Endothelial cell of umbilical vein (primary cell): ENCODE data around the gene SOHLH1. TPM values are rescaled to one million over a fixed set of nuclear protein-coding genes. Genes with fewer than 3 reads are reported as not detected.

Experiments used
- BruUV-seq: library from RNA; stranded (reverse); fragments of 400-500 nt; replicated peaks from 2 replicates; lab custom pipeline; 2021; lab: Mats Ljungman, UMichigan
- CTCF ChIA-PET: fragments of 300-600, 350-600 bp; sonication (Branson Sonifier 250); formaldehyde crosslinking; loops from one replicate; lab custom pipeline; 2021; ENCODE audit warnings: antibody characterized with exemption, inconsistent platforms; lab: Charles Lee
- POLR2A ChIA-PET: fragments of 300-600, 350-600 bp; sonication (Branson Sonifier 250); formaldehyde crosslinking; loops from one replicate; lab custom pipeline; 2021; ENCODE audit warnings: antibody characterized with exemption, inconsistent platforms; lab: Charles Lee
- DNase-seq: peaks from one replicate; pipeline ENCODE4 v3.0.0-alpha.2; 2011; ENCODE audit warnings: low read depth, low spot score
- FAIRE-seq: peaks from 2 replicates; lab custom pipeline; 2011; peaks lifted over from hg19 to GRCh38; lab: Jason Lieb, UNC
- H2AFZ ChIP-seq: 2 replicates; pipeline ENCODE4 v1.6.0; 2012; ENCODE audit warnings: low read depth, low read length, control low read depth, inconsistent platforms
- H3K27ac ChIP-seq: 2 replicates; pipeline ENCODE4 v1.5.1; 2011; ENCODE audit warnings: low read depth, mild to moderate bottlenecking, control low read depth, low read length, moderate library complexity; ENCODE audit not compliant: insufficient read depth
- H3K27me3 ChIP-seq, 2 experiments: 2 replicates each; pipeline versions ENCODE4 v1.6.0 to v1.6.1; 2011; ENCODE audit warnings: low read length in 2 of 2, mixed read lengths in 1 of 2; ENCODE audit not compliant: control insufficient read depth in 2 of 2, insufficient read depth in 2 of 2
- H3K36me3 ChIP-seq, 2 experiments: 2 replicates in 1 of 2; 3 replicates in 1 of 2; pipeline ENCODE4 v1.5.1; 2011; ENCODE audit warnings: low read length in 2 of 2, mild to moderate bottlenecking in 1 of 2, moderate library complexity in 1 of 2; ENCODE audit not compliant: control insufficient read depth in 2 of 2, insufficient read depth in 2 of 2; ENCODE audit errors: extremely low read depth in 1 of 2
- H3K4me1 ChIP-seq: 3 replicates; pipeline ENCODE4 v1.5.1; 2011; ENCODE audit warnings: mild to moderate bottlenecking, low read length; ENCODE audit not compliant: control insufficient read depth, insufficient read depth; ENCODE audit errors: extremely low read depth
- H3K4me2 ChIP-seq: 2 replicates; pipeline ENCODE4 v1.6.1; 2011; ENCODE audit warnings: low read length, control low read depth, mixed read lengths; ENCODE audit not compliant: insufficient read depth
- H3K4me3 ChIP-seq, 3 experiments: fragments of 200-600 bp in 1 of 3; sonication (generic), shearing (Covaris generic) in 1 of 3; replicated peaks in 1 of 3; 2 replicates each; pipeline ENCODE4 v1.5.1; 2011 to 2016; ENCODE audit warnings: control low read depth in 3 of 3, low read length in 3 of 3, mild to moderate bottlenecking in 2 of 3, inconsistent platforms in 1 of 3, low read depth in 1 of 3, moderate library complexity in 1 of 3; ENCODE audit not compliant: insufficient read depth in 1 of 3
- H3K79me2 ChIP-seq: 2 replicates; pipeline ENCODE4 v1.6.0; 2012; ENCODE audit warnings: low read length, inconsistent platforms; ENCODE audit not compliant: control insufficient read depth, insufficient read depth
- H3K9ac ChIP-seq: replicated peaks from 2 replicates; pipeline ENCODE3; 2011; ENCODE audit warnings: low read length, control low read depth; ENCODE audit not compliant: insufficient read depth; ENCODE audit errors: extremely low read depth
- H3K9me1 ChIP-seq: replicated peaks from 3 replicates; pipeline ENCODE4 v1.6.0; 2011; ENCODE audit warnings: mild to moderate bottlenecking, low read length; ENCODE audit not compliant: control insufficient read depth, insufficient read depth; ENCODE audit errors: extremely low read depth
- H3K9me3 ChIP-seq: replicated peaks from 2 replicates; pipeline ENCODE4 v1.5.1; 2012; ENCODE audit warnings: low read length, inconsistent platforms; ENCODE audit not compliant: control insufficient read depth, insufficient read depth
- H4K20me1 ChIP-seq: replicated peaks from 2 replicates; pipeline ENCODE3; 2011; ENCODE audit warnings: mild to moderate bottlenecking, low read length; ENCODE audit not compliant: control insufficient read depth, insufficient read depth; ENCODE audit errors: extremely low read depth
- EZH2 ChIP-seq: IDR thresholded peaks from 2 replicates; pipeline ENCODE4 v1.6.1; 2012; ENCODE audit warnings: borderline replicate concordance, low read depth, mild to moderate bottlenecking, moderate library complexity, low read length, inconsistent platforms; ENCODE audit not compliant: severe bottlenecking
- FOS ChIP-seq: IDR thresholded peaks from 2 replicates; pipeline ENCODE4 v1.6.1; 2011; ENCODE audit warnings: mild to moderate bottlenecking, low read length, moderate library complexity, borderline replicate concordance; ENCODE audit not compliant: insufficient read depth
- GATA2 ChIP-seq: IDR thresholded peaks from 2 replicates; pipeline ENCODE4 v1.7.0; 2011; ENCODE audit warnings: low read depth, mild to moderate bottlenecking, moderate library complexity, mixed read lengths, low read length; ENCODE audit not compliant: insufficient read length, insufficient read depth
- JUN ChIP-seq: IDR thresholded peaks from 2 replicates; pipeline ENCODE4 v1.6.1; 2011; ENCODE audit warnings: borderline replicate concordance, low read depth; ENCODE audit not compliant: insufficient read length, insufficient read depth
- MYC ChIP-seq: IDR thresholded peaks from one replicate; pipeline ENCODE4 v1.6.1; 2011; ENCODE audit warnings: mild to moderate bottlenecking, low read depth, low read length
- POLR2A ChIP-seq: IDR thresholded peaks from 2 replicates; pipeline ENCODE4 v1.6.1; 2012; ENCODE audit warnings: low read depth, mild to moderate bottlenecking, control low read depth, low read length
- POLR2AphosphoS5 ChIP-seq: IDR thresholded peaks from 2 replicates; pipeline ENCODE4 v1.6.1; 2012; ENCODE audit warnings: low read depth, mild to moderate bottlenecking, control low read depth, low read length, moderate library complexity; ENCODE audit not compliant: insufficient read depth
- dilution Hi-C: fragments of 300-500 bp; cut with MboI; formaldehyde crosslinking; loops from one replicate; pipeline ENCODE4 v1.15.0; 2019; ENCODE audit warnings: low sequenced_read_pairs; ENCODE audit not compliant: extremely low pct_ligation_motif_present
- intact Hi-C: fragments of 100-400 bp; cut with micrococcal nuclease; formaldehyde crosslinking; loops from one replicate; pipeline ENCODE4 v1.10.0; 2022
- polyA plus RNA-seq, 4 experiments: library from polyadenylated mRNA; depleted of rRNA in 3 of 4; stranded (reverse) in 3 of 4; unstranded in 1 of 4; fragments of >200 nt; gene quantifications; 2 replicates each; pipeline versions ENCODE4 v1.2.1 to v1.2.3, GENCODE V29; 2011 to 2012; ENCODE audit warnings: missing spikeins in 1 of 4
- total RNA-seq: library from RNA; stranded (reverse); gene quantifications from 2 replicates; pipeline ENCODE4 v1.2.3, GENCODE V29; 2021
- TF ChIP-seq, protein P1 (sequence below), 2 donors: IDR thresholded peaks; 1 replicate in 1 of 2; 2 replicates in 1 of 2; pipeline ENCODE4 v1.5.1; 2011; ENCODE audit warnings: low read length in 2 of 2, mild to moderate bottlenecking in 2 of 2, moderate library complexity in 2 of 2, control low read depth in 1 of 2, inconsistent platforms in 1 of 2, low read depth in 1 of 2; ENCODE audit not compliant: insufficient read depth in 1 of 2; ENCODE audit errors: extremely low read depth in 1 of 2
- TF ChIP-seq, protein P2 (sequence below): IDR thresholded peaks from 2 replicates; pipeline ENCODE4 v1.6.1; 2011; ENCODE audit not compliant: insufficient read depth, insufficient read length

SOHLH1 gene
- total and polyA plus RNA-seq, 2 donors (not counting 3 experiments of a cell fraction or from before 2014, with no cell fraction given) = not detected

GRCh38 chr9:135739271-135740220 is 40.3 kb upstream of the SOHLH1 start:
- ChIA-PET POLR2A (interaction anchor here (0.6 kb wide), 1 partner anchor 321 kb away, joined by 3 read pairs; no protein-coding TSS in a partner anchor), CTCF (no interaction called here)
- BruUV-seq = no TSS peak
- H3K4me2 ChIP-seq = no peak overlapping the region
- no peaks in the 10 kb centered on the region for H3K9me1 ChIP-seq
- peaks cover 2 to 7% of the 10 kb centered on the region in 2 experiments for H3K27me3 ChIP-seq
- no peaks in the 10 kb centered on the region for H3K36me3 ChIP-seq
- H3K9me3 ChIP-seq = no peaks in the 10 kb centered on the region
- H2AFZ ChIP-seq = no peak overlapping the region
- H3K4me3 ChIP-seq = no peak overlapping the region
- no peak for TF ChIP-seq POLR2AphosphoS5
- no peak for TF ChIP-seq GATA2
- no peak for TF ChIP-seq EZH2
- no peak for TF ChIP-seq JUN
- no peak for TF ChIP-seq MYC
- TF ChIP-seq POLR2A = no peak
- TF ChIP-seq, protein P1, sequence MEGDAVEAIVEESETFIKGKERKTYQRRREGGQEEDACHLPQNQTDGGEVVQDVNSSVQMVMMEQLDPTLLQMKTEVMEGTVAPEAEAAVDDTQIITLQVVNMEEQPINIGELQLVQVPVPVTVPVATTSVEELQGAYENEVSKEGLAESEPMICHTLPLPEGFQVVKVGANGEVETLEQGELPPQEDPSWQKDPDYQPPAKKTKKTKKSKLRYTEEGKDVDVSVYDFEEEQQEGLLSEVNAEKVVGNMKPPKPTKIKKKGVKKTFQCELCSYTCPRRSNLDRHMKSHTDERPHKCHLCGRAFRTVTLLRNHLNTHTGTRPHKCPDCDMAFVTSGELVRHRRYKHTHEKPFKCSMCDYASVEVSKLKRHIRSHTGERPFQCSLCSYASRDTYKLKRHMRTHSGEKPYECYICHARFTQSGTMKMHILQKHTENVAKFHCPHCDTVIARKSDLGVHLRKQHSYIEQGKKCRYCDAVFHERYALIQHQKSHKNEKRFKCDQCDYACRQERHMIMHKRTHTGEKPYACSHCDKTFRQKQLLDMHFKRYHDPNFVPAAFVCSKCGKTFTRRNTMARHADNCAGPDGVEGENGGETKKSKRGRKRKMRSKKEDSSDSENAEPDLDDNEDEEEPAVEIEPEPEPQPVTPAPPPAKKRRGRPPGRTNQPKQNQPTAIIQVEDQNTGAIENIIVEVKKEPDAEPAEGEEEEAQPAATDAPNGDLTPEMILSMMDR (IDR thresholded peaks at IDR 0.05; ENCODE audit: extremely low read depth in 1 of 2, insufficient read depth in 1 of 2, low read depth in 1 of 2, low read length in 2 of 2) = no peak
- TF ChIP-seq, protein P2, sequence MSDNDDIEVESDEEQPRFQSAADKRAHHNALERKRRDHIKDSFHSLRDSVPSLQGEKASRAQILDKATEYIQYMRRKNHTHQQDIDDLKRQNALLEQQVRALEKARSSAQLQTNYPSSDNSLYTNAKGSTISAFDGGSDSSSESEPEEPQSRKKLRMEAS = no peak
- TF ChIP-seq FOS = no peak
- no peak overlapping the region for H3K27ac ChIP-seq
- dilution Hi-C loops (no loop called here), intact Hi-C loops (loop anchor here (5.0 kb wide), 1 partner anchor 37 kb away; the partner anchor contains the start of gene KCNT1)
- no peak for DNase-seq
- H3K9ac ChIP-seq = no peak overlapping the region
- H3K79me2 ChIP-seq = no peaks in the 10 kb centered on the region
- H3K4me1 ChIP-seq = no peaks in the 10 kb centered on the region
- no peak for FAIRE-seq
- H4K20me1 ChIP-seq = no peaks in the 10 kb centered on the region
